OCI-LY7 (cell line): ENCODE data around the gene TRRAP.

ENCODE experiments used
- EZH2phosphoT487 ChIP-seq: fragments of 200-600 bp; sonication (generic); IDR thresholded peaks from 2 replicates; pipeline ENCODE4 v1.6.1; 2018; ENCODE audit warnings: low read depth, borderline replicate concordance, mild to moderate bottlenecking, mixed run types, antibody characterized with exemption, low read length, moderate library complexity, mixed read lengths
- TF ChIP-seq, protein P1 (sequence below): fragments of 200-600 bp; sonication (generic); conservative IDR thresholded peaks from 2 replicates; pipeline ENCODE4 v1.5.1; 2014; ENCODE audit warnings: mild to moderate bottlenecking, antibody characterized with exemption, low read length, moderate library complexity, mixed read lengths

DNA sequence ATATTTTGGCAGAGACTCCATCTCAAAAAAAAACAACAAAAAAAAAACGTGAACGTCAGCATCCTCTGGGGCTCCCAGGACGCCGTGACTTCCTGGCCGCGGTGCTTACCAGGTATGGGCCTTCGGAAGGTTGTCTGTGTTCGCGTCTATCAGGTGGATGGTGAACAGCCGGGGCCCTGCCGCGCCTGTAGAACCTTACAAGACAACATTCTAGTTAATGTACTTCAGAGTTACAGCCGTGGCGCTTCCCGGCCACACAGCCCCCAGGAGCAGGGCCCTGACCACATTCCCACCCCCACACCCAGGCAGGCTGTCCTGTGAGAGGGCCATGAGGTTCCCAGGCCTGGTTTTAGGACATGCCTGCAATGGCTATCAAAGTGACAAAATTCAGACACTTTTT, 154.6 kb downstream of the TRRAP start:
- TF ChIP-seq, protein P1, sequence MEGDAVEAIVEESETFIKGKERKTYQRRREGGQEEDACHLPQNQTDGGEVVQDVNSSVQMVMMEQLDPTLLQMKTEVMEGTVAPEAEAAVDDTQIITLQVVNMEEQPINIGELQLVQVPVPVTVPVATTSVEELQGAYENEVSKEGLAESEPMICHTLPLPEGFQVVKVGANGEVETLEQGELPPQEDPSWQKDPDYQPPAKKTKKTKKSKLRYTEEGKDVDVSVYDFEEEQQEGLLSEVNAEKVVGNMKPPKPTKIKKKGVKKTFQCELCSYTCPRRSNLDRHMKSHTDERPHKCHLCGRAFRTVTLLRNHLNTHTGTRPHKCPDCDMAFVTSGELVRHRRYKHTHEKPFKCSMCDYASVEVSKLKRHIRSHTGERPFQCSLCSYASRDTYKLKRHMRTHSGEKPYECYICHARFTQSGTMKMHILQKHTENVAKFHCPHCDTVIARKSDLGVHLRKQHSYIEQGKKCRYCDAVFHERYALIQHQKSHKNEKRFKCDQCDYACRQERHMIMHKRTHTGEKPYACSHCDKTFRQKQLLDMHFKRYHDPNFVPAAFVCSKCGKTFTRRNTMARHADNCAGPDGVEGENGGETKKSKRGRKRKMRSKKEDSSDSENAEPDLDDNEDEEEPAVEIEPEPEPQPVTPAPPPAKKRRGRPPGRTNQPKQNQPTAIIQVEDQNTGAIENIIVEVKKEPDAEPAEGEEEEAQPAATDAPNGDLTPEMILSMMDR = no peak
- no peak for TF ChIP-seq EZH2phosphoT487
